H1 (cell line): ENCODE measurements around the gene PSORS1C2. TPM values are rescaled to one million over a fixed set of nuclear protein-coding genes. Genes with fewer than 3 reads are reported as not detected.

ENCODE experiments used
- polyA plus RNA-seq, 7 experiments: library from polyadenylated mRNA; depleted of rRNA in 3 of 7; stranded (reverse) in 5 of 7; unstranded in 2 of 7; fragments of >200 nt in 5 of 7; fragments of 200-250 nt in 2 of 7; gene quantifications; 1 replicate in 5 of 7; 2 replicates in 1 of 7; 4 replicates in 1 of 7; pipeline versions ENCODE4 v1.2.1 to v1.2.3, GENCODE V29; 2011 to 2013; ENCODE audit warnings: missing spikeins in 2 of 7, mixed read lengths in 2 of 7
- small RNA-seq: library from polyadenylated mRNA; stranded (forward); fragments of <200 nt; extraction: miRNeasy Mini kit (QIAGEN cat#:217004); gene quantifications from one replicate; pipeline ENCODE3, GENCODE V24; 2013; ENCODE audit not compliant: insufficient read depth
- total RNA-seq: library from RNA; stranded (reverse); fragmentation: NEBNext Ultra II Directional; extraction: Animal tissue kit (Norgen Biotek cat#: 25700); gene quantifications from 2 replicates; pipeline ENCODE4 v1.2.1, GENCODE V29; 2021

The PSORS1C2 gene
- total and polyA plus RNA-seq, 2 of the 8 experiments (the other 6 are each of a cell fraction or from before 2014, with no cell fraction given) = 0.11 TPM; not detected in 1

Small RNA genes lying within 50 kb of the gene (small RNA-seq; reads per million reads assigned to genes)
- gene POLR2LP1 = not detected

Other genes with a start within 250 kb of the PSORS1C2 start
- 49.5 and 53.4 TPM in 2 replicates for gene GTF2H4, start 230.9 kb downstream of the PSORS1C2 start, total RNA-seq
- 42.3 and 46.2 TPM in 2 replicates for gene GTF2H4, start 230.9 kb downstream of the PSORS1C2 start, polyA plus RNA-seq (2011; rRNA removed)
- 41.2 and 47.7 TPM in 2 replicates for gene VARS2, start 224.8 kb downstream of the PSORS1C2 start, total RNA-seq
- gene VARS2, start 224.8 kb downstream of the PSORS1C2 start, polyA plus RNA-seq (2011; rRNA removed) = 26.8 and 34.8 TPM in 2 replicates
- not detected in 2 replicates for gene SFTA2, start 206.9 kb downstream of the PSORS1C2 start, total RNA-seq
- gene SFTA2, start 206.9 kb downstream of the PSORS1C2 start, polyA plus RNA-seq (2011; rRNA removed) = not detected in 2 replicates
- 0.08 and 0.37 TPM in 2 replicates for gene MUCL3, start 198.1 kb downstream of the PSORS1C2 start, total RNA-seq
- 0.15 and 0.22 TPM in 2 replicates for gene MUCL3, start 198.1 kb downstream of the PSORS1C2 start, polyA plus RNA-seq (2011; rRNA removed)
- not detected in 2 replicates for gene MUC21, start 155.3 kb downstream of the PSORS1C2 start, total RNA-seq
- not detected in 2 replicates for gene MUC21, start 155.3 kb downstream of the PSORS1C2 start, polyA plus RNA-seq (2011; rRNA removed)
- not detected in 2 replicates for gene MUC22, start 128.6 kb downstream of the PSORS1C2 start, total RNA-seq
- gene MUC22, start 128.6 kb downstream of the PSORS1C2 start, polyA plus RNA-seq (2011; rRNA removed) = 0.02 TPM in 1 of 2 replicates, not detected in the other
- not detected in 2 replicates for gene C6orf15, start 26.5 kb downstream of the PSORS1C2 start, total RNA-seq
- 0.06 TPM in 1 of 2 replicates, not detected in the other for gene C6orf15, start 26.5 kb downstream of the PSORS1C2 start, polyA plus RNA-seq (2011; rRNA removed)
- 0.36 and 0.52 TPM in 2 replicates for gene PSORS1C1, start 24.3 kb downstream of the PSORS1C2 start, total RNA-seq
- 0.12 and 0.30 TPM in 2 replicates for gene PSORS1C1, start 24.3 kb downstream of the PSORS1C2 start, polyA plus RNA-seq (2011; rRNA removed)
- not detected in 2 replicates for gene CDSN, start 18.6 kb downstream of the PSORS1C2 start, total RNA-seq
- not detected in 2 replicates for gene CDSN, start 18.6 kb downstream of the PSORS1C2 start, polyA plus RNA-seq (2011; rRNA removed)
- 38.0 and 38.2 TPM in 2 replicates for gene CCHCR1, start 18.7 kb upstream of the PSORS1C2 start, total RNA-seq
- 20.9 and 32.8 TPM in 2 replicates for gene CCHCR1, start 18.7 kb upstream of the PSORS1C2 start, polyA plus RNA-seq (2011; rRNA removed)
- 10.0 and 11.0 TPM in 2 replicates for gene TCF19, start 19.5 kb upstream of the PSORS1C2 start, total RNA-seq
- 7.2 and 12.5 TPM in 2 replicates for gene TCF19, start 19.5 kb upstream of the PSORS1C2 start, polyA plus RNA-seq (2011; rRNA removed)
- 2,526 and 2,533 TPM in 2 replicates for gene POU5F1, start 31.6 kb upstream of the PSORS1C2 start, total RNA-seq
- gene POU5F1, start 31.6 kb upstream of the PSORS1C2 start, polyA plus RNA-seq (2011; rRNA removed) = 2,437 and 2,958 TPM in 2 replicates
- 245 and 251 TPM in 2 replicates for gene HLA-C, start 133.0 kb upstream of the PSORS1C2 start, total RNA-seq
- gene HLA-C, start 133.0 kb upstream of the PSORS1C2 start, polyA plus RNA-seq (2011; rRNA removed) = 360 and 430 TPM in 2 replicates
- 129 and 154 TPM in 2 replicates for gene HLA-B, start 218.1 kb upstream of the PSORS1C2 start, total RNA-seq
- gene HLA-B, start 218.1 kb upstream of the PSORS1C2 start, polyA plus RNA-seq (2011; rRNA removed) = 231 and 233 TPM in 2 replicates